ENCODE data around the gene CHMP2B. TPM values are rescaled to one million over a fixed set of nuclear protein-coding genes. Genes with fewer than 3 reads are reported as not detected.

The CHMP2B gene
- total and polyA plus RNA-seq, 2 of the 8 experiments (the other 6 are each of a cell fraction or from before 2014, with no cell fraction given): 14.0 to 56.5 TPM

GRCh38 chr3:87182023-87182422 lies 45.1 kb upstream of the CHMP2B start:
- H2AK5ac ChIP-seq (ENCODE audit: low read depth, low read length): no peak overlapping the region
- H3K27me3 ChIP-seq (replicated peaks in 1 of 4; ENCODE audit: control insufficient read depth in 3 of 4, extremely low read depth in 1 of 4, insufficient read depth in 3 of 4, low read length in 3 of 4): no peaks in the 10 kb centered on the region
- no peak overlapping the region for H3K27ac ChIP-seq (ENCODE audit: low read depth, low read length)
- no peak overlapping the region for H3K4me2 ChIP-seq (ENCODE audit: insufficient read depth in 1 of 2, low read depth in 2 of 2, low read length in 2 of 2)
- H3K36me3 ChIP-seq (ENCODE audit: control insufficient read depth in 2 of 4, insufficient read depth in 4 of 4, low read length in 3 of 4): no peaks in the 10 kb centered on the region
- H2BK5ac ChIP-seq (ENCODE audit: low read depth, low read length): no peak overlapping the region
- no peak overlapping the region for H4K91ac ChIP-seq (replicated peaks; ENCODE audit: insufficient read length, low read length)
- no peak overlapping the region for H2BK15ac ChIP-seq (ENCODE audit: low read length)
- peaks cover 0 to 3% (median 0%) of the 10 kb centered on the region in 4 experiments; a peak in 2 of 7 replicates for H3K4me1 ChIP-seq (replicated peaks in 1 of 4; ENCODE audit: control insufficient read depth in 3 of 4, insufficient read depth in 4 of 4, low read length in 3 of 4)
- no peak overlapping the region for H3K14ac ChIP-seq (ENCODE audit: insufficient read length)
- H3K9me3 ChIP-seq (ENCODE audit: insufficient read depth in 2 of 2, low read depth in 1 of 2, low read length in 1 of 2): no peaks in the 10 kb centered on the region
- no peak overlapping the region for H3K23ac ChIP-seq (ENCODE audit: insufficient read length)
- no peak overlapping the region for H3K9ac ChIP-seq (replicated peaks in 1 of 4; ENCODE audit: extremely low read depth in 1 of 4, low read depth in 3 of 4, low read length in 3 of 4)
- H4K8ac ChIP-seq (ENCODE audit: extremely low read depth, insufficient read depth, low read length): no peak overlapping the region
- H2BK20ac ChIP-seq (ENCODE audit: low read length): no peak overlapping the region
- H3K23me2 ChIP-seq (ENCODE audit: low read depth, low read length): no peaks in the 10 kb centered on the region
- no peak overlapping the region for H2AFZ ChIP-seq (ENCODE audit: low read length)
- WGBS, 2 experiments (ENCODE audit: extremely low coverage in 1 of 2, insufficient coverage in 1 of 2, insufficient read length in 1 of 2, insufficient replicate concordance in 2 of 2, low coverage in 1 of 2, low lambda C conversion rate in 2 of 2, missing lambda C conversion rate in 1 of 2): 85% methylated on average over 2 of the region's 2 CpGs; no CpG with 5 or more reads in 1 of the 2 experiments
- no peak overlapping the region for H2BK12ac ChIP-seq (ENCODE audit: low read depth, low read length)
- TF ChIP-seq TAF7 (optimal IDR thresholded peaks at IDR 0.05; ENCODE audit: borderline replicate concordance, low read depth, low read length): no peak
- TF ChIP-seq POLR2AphosphoS5 (IDR thresholded peaks at IDR 0.05; ENCODE audit: low read depth, low read length): no peak
- TF ChIP-seq CHD1 (IDR thresholded peaks at IDR 0.05; ENCODE audit: low read depth, low read length): no peak
- TF ChIP-seq GTF2F1 (IDR thresholded peaks at IDR 0.05; ENCODE audit: borderline replicate concordance, low read depth, low read length): no peak
- no peak for FAIRE-seq
- no peak overlapping the region for H3K4ac ChIP-seq (replicated peaks; ENCODE audit: insufficient read length, low read depth, low read length)
- no peak overlapping the region for H3K4me3 ChIP-seq (ENCODE audit: extremely low read depth in 1 of 4, insufficient read depth in 2 of 4, low read depth in 3 of 4, low read length in 4 of 4)
- CTCF ChIA-PET (ENCODE audit: partially characterized antibody): no interaction called here
- no peak for DNase-seq (ENCODE audit: low read depth in 1 of 2, low spot score in 2 of 2)
- no peak overlapping the region for H2BK120ac ChIP-seq (replicated peaks; ENCODE audit: low read depth, low read length)
- H3K79me1 ChIP-seq (ENCODE audit: low read depth, low read length): no peaks in the 10 kb centered on the region
- no peak overlapping the region for H4K5ac ChIP-seq (ENCODE audit: insufficient read length, low read depth, low read length)
- H4K20me1 ChIP-seq (replicated peaks in 1 of 2; ENCODE audit: control insufficient read depth in 1 of 2, insufficient read depth in 2 of 2, low read length in 2 of 2): no peaks in the 10 kb centered on the region
- H3K56ac ChIP-seq (replicated peaks; ENCODE audit: insufficient read length, low read depth, low read length): no peak overlapping the region
- H3K79me2 ChIP-seq (ENCODE audit: control insufficient read depth in 1 of 2, insufficient read depth in 2 of 2, low read length in 2 of 2): no peaks in the 10 kb centered on the region
- POLR2A ChIA-PET (ENCODE audit: partially characterized antibody): interaction anchor here (0.5 kb wide), 1 partner anchor 9 kb away, joined by 3 read pairs; no protein-coding TSS in a partner anchor
- no peak overlapping the region for H3K18ac ChIP-seq (ENCODE audit: extremely low read depth, low read length)

All from H1 (cell line).